GM21447 (cell line): ENCODE measurements around the gene FAM25A.
"Not testable (repeated sequence)": the region's sequence is repeated elsewhere in the genome, so short reads cannot be mapped to it uniquely, and the experiment has no call there.

Experiments used
- ATAC-seq: cut with Tn5 transposase; IDR thresholded peaks from one replicate; pipeline ENCODE4 v1.9.1; 2021; ENCODE audit not compliant: unreplicated experiment

FAM25A gene

GRCh38 chr10:87009134-87009696, 10.9 kb upstream of the FAM25A start:
- not testable (repeated sequence) for ATAC-seq

- not testable (repeated sequence) for ATAC-seq
These were observed 6.6 kb upstream of the FAM25A start for GRCh38 chr10:87013528-87013927.

- ATAC-seq = not testable (repeated sequence)
These were observed 4.9 kb upstream of the FAM25A start for GRCh38 chr10:87014986-87015716.

- not testable (repeated sequence) for ATAC-seq
These were observed 2.0 kb upstream of the FAM25A start for GRCh38 chr10:87018127-87018526.

- not testable (repeated sequence) for ATAC-seq
These were observed 1.0 kb upstream of the FAM25A start for GRCh38 chr10:87019066-87019465.

- not testable (repeated sequence) for ATAC-seq
These were observed 590 bp upstream of the FAM25A start for GRCh38 chr10:87019504-87019903.

- not testable (repeated sequence) for ATAC-seq
These were observed 5.3 kb downstream of the FAM25A start for GRCh38 chr10:87025285-87025958.

GRCh38 chr10:87026747-87027508, 6.8 kb downstream of the FAM25A start:
- ATAC-seq = not testable (repeated sequence)

- ATAC-seq = not testable (repeated sequence)
These were observed 10.3 kb downstream of the FAM25A start for GRCh38 chr10:87030419-87030818.

GRCh38 chr10:87030912-87031635, 11.0 kb downstream of the FAM25A start:
- no peak for ATAC-seq

- ATAC-seq = no peak
These were observed 16.5 kb downstream of the FAM25A start for GRCh38 chr10:87036623-87037022.

- ATAC-seq = no peak
These were observed 18.2 kb downstream of the FAM25A start for GRCh38 chr10:87038286-87038717.

GRCh38 chr10:87038786-87039185, 18.7 kb downstream of the FAM25A start:
- no peak for ATAC-seq

- not testable (repeated sequence) for ATAC-seq
These were observed 23.5 kb downstream of the FAM25A start for GRCh38 chr10:87043579-87043978.

GRCh38 chr10:87045434-87045938, 25.4 kb downstream of the FAM25A start:
- ATAC-seq = no peak

- ATAC-seq = no peak
These were observed 33.0 kb downstream of the FAM25A start for GRCh38 chr10:87053111-87053510.

GRCh38 chr10:87053577-87054181, 33.6 kb downstream of the FAM25A start:
- no peak for ATAC-seq

- peak; percentile 42 for ATAC-seq
These were observed 34.5 kb downstream of the FAM25A start for GRCh38 chr10:87054373-87055295.

- ATAC-seq = no peak
These were observed 38.1 kb downstream of the FAM25A start for GRCh38 chr10:87058171-87058570.
